Neural progenitor cell (in vitro differentiated cells): ENCODE data around the gene HSPA4L.

Experiments used
- CTCF ChIP-seq: fragments of 200-600 bp; sonication (generic); IDR thresholded peaks from 2 replicates; pipeline ENCODE4 v1.5.1; 2017; ENCODE audit warnings: antibody characterized with exemption, mild to moderate bottlenecking
- EZH2 ChIP-seq: fragments of 200-600 bp; sonication (generic); IDR thresholded peaks from 2 replicates; pipeline ENCODE4 v1.6.1; 2017; ENCODE audit warnings: antibody characterized with exemption, mild to moderate bottlenecking, moderate library complexity

GRCh38 chr4:127852661-127853060 is 70.5 kb downstream of the HSPA4L start:
- TF ChIP-seq CTCF (no peak), EZH2 (no peak)
